Psoas muscle (tissue), 8 donors: ENCODE results near the gene MARK3. TPM values are rescaled to one million over a fixed set of nuclear protein-coding genes. Genes with fewer than 3 reads are reported as not detected.
A peak's percentile ranks its signal among the peaks of the same experiment; 100 is the strongest.

ENCODE experiments used
- ATAC-seq, 4 donors: fragments of 200-7000 bp; cut with Tn5 transposase; one replicate each; pipeline ENCODE4 v1.9.1; 2020; ENCODE audit warnings: moderate library complexity in 3 of 4, mild to moderate bottlenecking in 2 of 4
- DNase-seq, 2 donors: peaks; one replicate each; pipeline ENCODE4 v3.0.0-alpha.2; 2020
- H3K27ac ChIP-seq: fragments of 200-600 bp; one replicate; pipeline ENCODE4 v1.8.0; 2022
- H3K27me3 ChIP-seq, 3 donors: fragments of 200-600 bp in 1 of 3; one replicate each; pipeline versions ENCODE4 v1.6.1 to v1.8.0; 2013 to 2022; ENCODE audit warnings: low read length in 2 of 3, mild to moderate bottlenecking in 2 of 3, moderate library complexity in 1 of 3; ENCODE audit not compliant: insufficient read depth in 3 of 3
- H3K36me3 ChIP-seq, 2 donors: fragments of 200-600 bp in 1 of 2; one replicate each; pipeline versions ENCODE4 v1.6.1 to v1.8.0; 2013 to 2022; ENCODE audit warnings: low read depth in 1 of 2, mild to moderate bottlenecking in 1 of 2, moderate library complexity in 1 of 2; ENCODE audit not compliant: insufficient read depth in 1 of 2
- H3K4me1 ChIP-seq: fragments of 200-600 bp; one replicate; pipeline ENCODE4 v1.8.0; 2022
- H3K4me3 ChIP-seq: fragments of 200-600 bp; one replicate; pipeline ENCODE4 v1.8.0; 2022; ENCODE audit warnings: mild to moderate bottlenecking
- H3K9me3 ChIP-seq: fragments of 200-600 bp; one replicate; pipeline ENCODE4 v1.8.0; 2022
- CTCF ChIP-seq: fragments of 200-600 bp; IDR thresholded peaks from one replicate; pipeline ENCODE4 v1.8.0; 2022; ENCODE audit warnings: antibody characterized with exemption
- WGBS, 3 donors: extraction: QIAGEN DNeasy Blood & Tissue Kit; methylation state at CpG; one replicate each; pipeline versions ENCODE4 v1.1.6 to v1.1.7; 2013; 5-methylcytosine and 5-hydroxymethylcytosine counted together
- intact Hi-C, 2 donors: fragments of 100-400 bp; cut with DNase I; formaldehyde crosslinking; loops; one replicate each; pipeline versions ENCODE4 v1.11.0 to v1.14.2; 2022
- polyA plus RNA-seq, 3 donors: library from polyadenylated mRNA; stranded (reverse); fragments of 200-250 nt; gene quantifications; one replicate each; pipeline ENCODE4 v1.2.3, GENCODE V29; 2013
- total RNA-seq, 4 donors: library from RNA; stranded (reverse); fragmentation: NEBNext Ultra II Directional in 2 of 4; extraction: Animal tissue kit (Norgen Biotek cat#: 25700) in 2 of 4; gene quantifications; one replicate each; pipeline versions ENCODE4 v1.2.1 to v1.2.4, GENCODE V29; 2021 to 2023
- donor health status: healthy with polysubstance abuse.
- donor health status: DM: no; HTN: no; CAD: no; lungs with moderate emphysema.
- donor health status: Bipolar disorder and iron deficiency.
- donor health status: healthy.
- donor health status: DM: yes; HTN: yes; CAD: no.
- donor health status: DM: no; HTN: no; CAD: no.
- donor health status: DM: no; HTN: no; CAD: no.
- donor health status: DM: yes; HTN: yes; CAD: no.

The MARK3 gene
- total and polyA plus RNA-seq, 7 donors: 46.1 to 89.2 (median 63.9) TPM

DNA sequence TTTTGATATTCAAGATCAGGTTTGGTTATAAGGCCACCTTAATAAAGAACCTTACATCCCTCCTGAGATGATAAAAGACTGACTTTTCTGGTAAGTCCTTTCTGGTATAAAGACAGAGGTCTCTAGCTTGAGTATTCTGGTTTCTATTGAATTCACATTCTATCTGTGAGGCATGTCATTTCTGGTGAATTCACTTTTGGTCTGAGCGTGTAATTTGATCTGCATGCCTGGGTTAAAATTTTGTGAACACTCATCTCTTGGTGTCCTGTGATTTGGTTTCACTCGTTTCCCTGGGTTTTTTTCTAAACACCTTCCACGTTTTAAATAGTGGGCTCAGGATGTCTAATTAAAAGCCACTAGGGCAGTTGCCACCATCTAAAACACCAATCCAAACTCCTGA lies 38.9 kb upstream of the MARK3 start:
- H3K4me3 ChIP-seq: no peak overlapping the region
- intact Hi-C loops: no loop called here
- ATAC-seq: peak in 2 of 4 donors; percentile 2 to 11

GRCh38 chr14:103347091-103347815 lies 38.0 kb upstream of the MARK3 start:
- H3K9me3 ChIP-seq: no peaks in the 10 kb centered on the region
- DNase-seq (no peak), ATAC-seq (peak; percentile 21 to 36 (median 27))
- no peaks in the 10 kb centered on the region for H3K27me3 ChIP-seq
- 46 to 57% (median 55%) methylated on average over 12 of the region's 12 CpGs for WGBS, 3 donors
- peaks cover 13 to 29% of the 10 kb centered on the region in 2 donors for H3K36me3 ChIP-seq
- intact Hi-C loops: no loop called here
- no peak overlapping the region for H3K27ac ChIP-seq
- no peak for TF ChIP-seq CTCF
- H3K4me1 ChIP-seq: no peaks in the 10 kb centered on the region
- H3K4me3 ChIP-seq: no peak overlapping the region

More for the DNA sequence above, 38.9 kb upstream of the MARK3 start:
- peaks cover under 1% of the 10 kb centered on the region for H3K4me1 ChIP-seq
- H3K36me3 ChIP-seq: peaks cover 16 to 39% of the 10 kb centered on the region in 2 donors
- no peaks in the 10 kb centered on the region for H3K9me3 ChIP-seq
- no peak overlapping the region for H3K27ac ChIP-seq
- DNase-seq: no peak
- no peak for TF ChIP-seq CTCF
- H3K27me3 ChIP-seq: no peaks in the 10 kb centered on the region
- WGBS, 3 donors: 12 to 36% (median 26%) methylated on average over 3 of the region's 3 CpGs

DNA sequence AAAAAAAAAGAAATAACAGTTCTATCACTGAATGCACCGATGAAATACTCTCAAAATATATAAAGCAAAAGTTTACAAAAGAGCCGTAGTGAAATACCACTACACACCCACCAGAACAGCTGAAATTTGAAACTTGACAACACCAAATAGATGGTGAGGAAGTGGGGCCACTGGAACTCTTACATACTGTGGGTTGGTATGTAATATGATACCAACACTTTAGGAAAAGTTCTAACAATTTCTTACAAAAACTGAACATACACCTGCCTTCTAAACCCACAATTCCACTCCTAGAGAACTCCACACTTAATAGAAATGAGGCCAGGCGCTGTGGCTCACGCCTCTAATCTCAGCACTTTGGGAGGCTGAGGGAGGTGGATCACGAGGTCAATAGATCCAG lies 37.1 kb upstream of the MARK3 start:
- H3K27me3 ChIP-seq: no peaks in the 10 kb centered on the region
- H3K4me3 ChIP-seq: no peak overlapping the region
- 72 to 76% (median 73%) methylated on average over 5 of the region's 5 CpGs for WGBS, 3 donors
- no peak overlapping the region for H3K27ac ChIP-seq
- H3K36me3 ChIP-seq: peaks cover 8 to 20% of the 10 kb centered on the region in 2 donors
- ATAC-seq (no peak), DNase-seq (no peak)
- TF ChIP-seq CTCF: no peak
- H3K4me1 ChIP-seq: no peaks in the 10 kb centered on the region
- intact Hi-C loops: no loop called here
- no peaks in the 10 kb centered on the region for H3K9me3 ChIP-seq

DNA sequence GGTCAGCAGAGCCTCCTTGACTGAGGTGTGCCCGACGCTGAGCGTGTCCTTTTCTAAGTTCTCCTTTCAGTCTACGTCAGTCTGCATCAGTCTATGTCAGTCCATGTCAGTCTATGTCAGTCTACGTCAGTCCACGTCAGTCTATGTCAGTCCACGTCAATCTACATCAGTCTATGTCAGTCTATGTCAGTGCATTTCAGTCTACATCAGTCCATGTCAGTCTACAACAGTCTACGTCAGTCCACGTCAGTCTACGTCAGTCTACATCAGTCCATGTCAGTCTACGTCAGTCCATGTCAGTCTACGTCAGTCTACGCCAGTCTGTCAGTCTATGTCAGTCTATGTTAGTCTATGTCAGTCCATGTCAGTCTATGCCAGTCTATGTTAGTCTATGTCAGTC lies 35.2 kb upstream of the MARK3 start:
- intact Hi-C loops: no loop called here
- no peak for ATAC-seq
- 89 to 91% (median 90%) methylated on average over 13 of the region's 13 CpGs for WGBS, 3 donors

More for the DNA sequence above, 35.2 kb upstream of the MARK3 start:
- Histone ChIP-seq H3K4me3 (no peak overlapping the region), H3K4me1 (no peaks in the 10 kb centered on the region), H3K36me3 (peaks cover 0 to 2% of the 10 kb centered on the region in 2 donors), H3K27ac (no peak overlapping the region), H3K27me3 (no peaks in the 10 kb centered on the region), H3K9me3 (no peaks in the 10 kb centered on the region)
- no peak for DNase-seq
- TF ChIP-seq CTCF: no peak
